ENCODE results near the gene KIF19.
"Not testable (repeated sequence)": the region's sequence is repeated elsewhere in the genome, so short reads cannot be mapped to it uniquely, and the experiment has no call there.

- not testable (repeated sequence) for TF ChIP-seq CTCF (conservative IDR thresholded peaks at IDR 0.05; ENCODE audit: low read depth, low read length); FOS (IDR thresholded peaks at IDR 0.05; ENCODE audit: low read depth, low read length); MXI1 (IDR thresholded peaks at IDR 0.05; ENCODE audit: borderline replicate concordance, low read depth, low read length); RCOR1 (IDR thresholded peaks at IDR 0.05; ENCODE audit: insufficient replicate concordance, low read length); BHLHE40 (IDR thresholded peaks at IDR 0.05; ENCODE audit: low read depth, low read length)
- TF ChIP-seq, protein P1, sequence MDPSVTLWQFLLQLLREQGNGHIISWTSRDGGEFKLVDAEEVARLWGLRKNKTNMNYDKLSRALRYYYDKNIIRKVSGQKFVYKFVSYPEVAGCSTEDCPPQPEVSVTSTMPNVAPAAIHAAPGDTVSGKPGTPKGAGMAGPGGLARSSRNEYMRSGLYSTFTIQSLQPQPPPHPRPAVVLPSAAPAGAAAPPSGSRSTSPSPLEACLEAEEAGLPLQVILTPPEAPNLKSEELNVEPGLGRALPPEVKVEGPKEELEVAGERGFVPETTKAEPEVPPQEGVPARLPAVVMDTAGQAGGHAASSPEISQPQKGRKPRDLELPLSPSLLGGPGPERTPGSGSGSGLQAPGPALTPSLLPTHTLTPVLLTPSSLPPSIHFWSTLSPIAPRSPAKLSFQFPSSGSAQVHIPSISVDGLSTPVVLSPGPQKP (IDR thresholded peaks at IDR 0.05; ENCODE audit: borderline replicate concordance, low read depth, low read length) = not testable (repeated sequence)
Measured at GRCh38 chr17:74282274-74282586, 43.8 kb upstream of the KIF19 start.
